Peyer's patch (tissue), 4 donors: Measurements from ENCODE around the gene UAP1. TPM values are rescaled to one million over a fixed set of nuclear protein-coding genes. Genes with fewer than 3 reads are reported as not detected.

ENCODE experiments used
- DNase-seq, 3 donors: peaks; one replicate each; pipeline ENCODE4 v3.0.0-alpha.2; 2017 to 2019
- H3K27ac ChIP-seq, 4 donors: fragments of 200-600 bp; sonication (generic); one replicate each; pipeline ENCODE4 v1.5.1; 2016 to 2019
- H3K27me3 ChIP-seq, 2 donors: fragments of 200-600 bp; sonication (generic); one replicate each; pipeline ENCODE4 v1.5.1; 2019
- H3K36me3 ChIP-seq, 3 donors: fragments of 200-600 bp; sonication (generic); one replicate each; pipeline ENCODE4 v1.5.1; 2016 to 2019
- H3K4me1 ChIP-seq, 4 donors: fragments of 200-600 bp; sonication (generic); one replicate each; pipeline ENCODE4 v1.5.1; 2016 to 2019
- H3K4me3 ChIP-seq, 4 donors: fragments of 200-600 bp; sonication (generic); 1 replicate in 3 of 4; 2 replicates in 1 of 4; pipeline ENCODE4 v1.5.1; 2016 to 2019; ENCODE audit warnings: mild to moderate bottlenecking in 1 of 4
- H3K9me3 ChIP-seq, 4 donors: fragments of 200-600 bp; sonication (generic); one replicate each; pipeline ENCODE4 v1.5.1; 2016 to 2019; ENCODE audit warnings: mild to moderate bottlenecking in 1 of 4
- CTCF ChIP-seq, 6 experiments: fragments of 450-650 bp in 4 of 6; fragments of 200-600 bp in 2 of 6; sonication (generic) in 1 of 6; IDR thresholded peaks; one replicate each; pipeline ENCODE4 v1.5.1; 2017 to 2019; ENCODE audit warnings: antibody characterized with exemption in 6 of 6, mild to moderate bottlenecking in 3 of 6, moderate library complexity in 1 of 6
- POLR2A ChIP-seq, 2 donors: fragments of 450-650 bp; IDR thresholded peaks; one replicate each; pipeline ENCODE4 v1.5.1; 2017; ENCODE audit warnings: antibody characterized with exemption in 2 of 2, mild to moderate bottlenecking in 2 of 2, moderate library complexity in 2 of 2
- total RNA-seq, 4 donors: library from RNA; depleted of rRNA; stranded (reverse); fragments of >200 nt; gene quantifications; one replicate each; pipeline ENCODE4 v1.1.0, GENCODE V29; 2016

The UAP1 gene
- total RNA-seq, 4 donors from 2014 or later = 101 to 131 (median 122) TPM

DNA sequence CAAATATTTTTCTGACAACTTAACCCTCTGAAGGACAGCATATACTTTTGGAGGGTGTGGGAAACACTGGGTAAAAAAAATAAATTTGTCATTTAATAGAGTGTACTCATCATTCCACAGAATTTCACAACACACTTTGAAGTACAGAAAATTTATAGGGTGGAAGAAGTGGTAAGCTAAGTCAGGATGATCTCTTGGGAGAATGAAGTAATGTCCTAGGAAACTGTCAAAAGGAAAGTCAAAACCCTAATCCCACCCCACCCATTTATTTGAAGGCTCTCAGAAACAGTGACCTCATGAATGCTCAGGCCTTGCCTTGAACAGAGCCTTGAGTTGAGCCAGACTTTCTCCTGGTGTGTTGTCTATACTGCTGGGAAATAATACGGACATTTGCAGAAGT is 7.3 kb upstream of the UAP1 start:
- no peak overlapping the region for H3K27ac ChIP-seq
- no peak for DNase-seq
- H3K27me3 ChIP-seq = no peaks in the 10 kb centered on the region
- no peak overlapping the region for H3K4me3 ChIP-seq
- H3K36me3 ChIP-seq = no peaks in the 10 kb centered on the region
- H3K4me1 ChIP-seq = peaks cover 0 to 10% (median 0%) of the 10 kb centered on the region in 4 donors
- no peak for TF ChIP-seq CTCF (IDR thresholded peaks at IDR 0.05)
- no peak for TF ChIP-seq POLR2A (IDR thresholded peaks at IDR 0.05)
- H3K9me3 ChIP-seq = no peaks in the 10 kb centered on the region

- H3K27me3 ChIP-seq = no peaks in the 10 kb centered on the region
- H3K9me3 ChIP-seq = no peaks in the 10 kb centered on the region
- peak in 1 of 3 donors; percentile 80 for DNase-seq
- peak overlapping the region in 1 of 4 donors; percentile 22 for H3K27ac ChIP-seq
- no peaks in the 10 kb centered on the region for H3K36me3 ChIP-seq
- no peak for TF ChIP-seq POLR2A (IDR thresholded peaks at IDR 0.05)
- TF ChIP-seq CTCF (IDR thresholded peaks at IDR 0.05) = no peak
- peaks cover 0 to 10% (median 2%) of the 10 kb centered on the region in 4 donors for H3K4me1 ChIP-seq
- H3K4me3 ChIP-seq = no peak overlapping the region
These were observed 4.0 kb upstream of the UAP1 start for GRCh38 chr1:162557536-162557935.

DNA sequence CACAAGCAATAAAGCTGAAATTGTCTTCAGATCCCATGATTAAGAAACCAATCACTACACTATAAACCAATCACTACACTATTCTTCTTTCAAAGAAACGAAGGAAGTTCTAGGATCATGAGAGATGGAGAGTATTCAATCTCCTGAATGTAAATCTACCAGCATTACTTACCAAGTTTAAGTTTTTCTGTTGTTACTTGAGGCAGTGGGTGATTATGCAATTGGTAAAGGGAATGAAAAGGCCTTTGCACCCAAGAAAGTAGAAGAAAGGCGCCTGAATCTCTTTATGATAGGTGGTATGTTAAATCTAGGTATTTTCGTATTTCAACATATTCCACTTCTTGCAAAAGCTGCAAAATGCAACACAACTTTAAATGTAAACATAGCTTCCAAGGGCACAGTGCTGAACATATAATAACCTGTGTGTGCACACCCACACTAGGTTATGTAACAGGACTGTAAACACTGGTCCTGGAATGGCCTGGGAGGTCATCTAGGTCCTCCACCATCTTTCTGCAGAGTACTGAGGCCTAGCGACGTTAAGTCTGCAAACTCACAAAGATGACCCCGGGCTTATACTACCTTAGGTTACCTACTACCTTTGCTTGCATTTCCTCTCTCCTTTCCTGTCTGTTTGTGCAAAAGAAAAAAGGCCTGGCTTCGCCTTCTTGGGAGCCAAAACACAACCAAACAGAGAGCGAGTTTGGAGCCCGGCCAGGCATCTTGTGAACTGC is 1.1 kb upstream of the UAP1 start:
- Histone ChIP-seq H3K27me3 (no peaks in the 10 kb centered on the region), H3K36me3 (peaks cover 0 to 1% (median 0%) of the 10 kb centered on the region in 3 donors), H3K9me3 (no peaks in the 10 kb centered on the region), H3K27ac (peak overlapping the region; percentile 90 to 99 (median 98)), H3K4me3 (peak overlapping the region; percentile 76 to 87 (median 84)), H3K4me1 (peaks cover 0 to 23% (median 2%) of the 10 kb centered on the region in 4 donors)
- DNase-seq = no peak
- TF ChIP-seq POLR2A (IDR thresholded peaks at IDR 0.05) (peak in 1 of 2 donors; percentile 29), CTCF (IDR thresholded peaks at IDR 0.05) (no peak)

- peak overlapping the region; percentile 90 to 99 (median 98) for H3K27ac ChIP-seq
- H3K4me1 ChIP-seq = peaks cover 0 to 23% (median 2%) of the 10 kb centered on the region in 4 donors
- peak in 1 of 2 donors; percentile 7 for TF ChIP-seq POLR2A (IDR thresholded peaks at IDR 0.05)
- no peak for TF ChIP-seq CTCF (IDR thresholded peaks at IDR 0.05)
- DNase-seq = peak; percentile 98 to 100 (median 99)
- H3K27me3 ChIP-seq = no peaks in the 10 kb centered on the region
- H3K4me3 ChIP-seq = peak overlapping the region; percentile 76 to 87 (median 84)
- H3K9me3 ChIP-seq = no peaks in the 10 kb centered on the region
- peaks cover 0 to 8% (median 0%) of the 10 kb centered on the region in 3 donors for H3K36me3 ChIP-seq
These were observed 396 bp upstream of the UAP1 start for GRCh38 chr1:162561037-162561615.

GRCh38 chr1:162562470-162562828 is 927 bp downstream of the UAP1 start:
- H3K4me1 ChIP-seq = peaks cover 0 to 13% (median 2%) of the 10 kb centered on the region in 4 donors
- peak in 1 of 3 donors; percentile 61 for DNase-seq

More at GRCh38 chr1:162562470-162562828, 927 bp downstream of the UAP1 start:
- Histone ChIP-seq H3K27me3 (no peaks in the 10 kb centered on the region), H3K27ac (peak overlapping the region; percentile 90 to 99 (median 98)), H3K36me3 (peaks cover 0 to 20% (median 0%) of the 10 kb centered on the region in 3 donors), H3K4me3 (peak overlapping the region; percentile 76 to 87 (median 84)), H3K9me3 (no peaks in the 10 kb centered on the region)
- TF ChIP-seq CTCF (IDR thresholded peaks at IDR 0.05) (no peak), POLR2A (IDR thresholded peaks at IDR 0.05) (peak; percentile 24 to 58)
